GM12892 (cell line): ENCODE measurements around the gene UBE2H.

Experiments
- POLR2AphosphoS5 ChIP-seq: IDR thresholded peaks from 2 replicates; pipeline ENCODE4 v1.6.1; 2011; ENCODE audit warnings: low read depth, low read length, control low read depth
- TAF1 ChIP-seq: IDR thresholded peaks from 2 replicates; pipeline ENCODE4 v1.6.1; 2011; ENCODE audit warnings: low read depth, mild to moderate bottlenecking, control low read depth, low read length, borderline replicate concordance

DNA sequence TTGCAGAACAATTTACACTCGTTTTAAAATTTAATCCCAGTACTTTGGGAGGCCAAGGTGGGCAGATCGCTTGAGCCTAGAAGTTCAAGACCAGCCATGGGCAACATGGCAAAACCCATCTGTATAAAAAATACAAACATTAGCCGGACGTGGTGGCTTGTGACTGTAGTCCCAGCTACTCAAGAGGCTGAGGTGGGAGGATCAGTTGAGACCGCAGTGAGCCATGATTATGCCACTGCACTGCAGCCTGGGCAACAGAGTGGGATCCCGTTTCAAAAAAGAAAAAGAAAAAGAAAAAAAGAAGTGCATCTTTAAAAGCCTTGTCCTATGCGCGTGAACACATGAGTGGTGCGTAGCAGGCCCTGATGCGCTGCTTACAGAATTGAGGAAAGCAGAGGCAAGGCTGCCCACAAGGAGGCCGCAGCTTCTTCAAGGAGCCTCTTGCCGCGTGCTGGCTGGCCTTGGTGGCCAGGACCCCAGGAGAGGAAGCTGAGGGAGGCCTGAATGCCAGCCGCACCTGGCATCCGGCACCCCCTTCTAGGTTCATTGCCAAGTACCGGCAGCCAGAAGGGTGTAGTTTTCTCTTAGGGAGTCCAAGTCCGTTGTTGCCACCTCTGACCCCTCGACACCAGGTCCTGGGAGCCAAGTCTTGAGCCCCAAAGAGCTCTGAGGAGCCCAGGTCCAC is 124.5 kb downstream of the UBE2H start:
- TF ChIP-seq TAF1 (no peak), POLR2AphosphoS5 (no peak)
